ENCODE measurements around the gene KDM4C. TPM values are rescaled to one million over a fixed set of nuclear protein-coding genes. Genes with fewer than 3 reads are reported as not detected.

Gene KDM4C
- total RNA-seq, 1 donor from 2014 or later = 18.2 TPM

DNA sequence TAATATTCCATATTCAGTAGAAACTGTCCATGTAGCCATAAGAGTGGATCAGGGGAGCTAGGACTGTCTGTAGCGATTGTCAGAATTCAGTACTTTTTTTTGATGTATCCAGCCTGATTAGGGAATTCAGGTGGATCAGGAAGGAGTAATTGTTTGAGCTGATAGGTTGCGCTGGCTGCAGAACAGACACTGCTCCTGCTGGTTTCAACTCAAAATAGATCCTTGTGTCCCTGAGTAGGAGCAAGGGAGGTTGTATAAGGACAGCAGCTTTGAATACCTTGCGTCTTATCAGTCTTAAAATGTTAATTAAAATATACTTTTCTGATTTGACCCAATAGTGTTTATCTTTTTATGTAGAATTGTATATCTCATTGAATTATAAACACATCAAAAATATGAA, 229.6 kb downstream of the KDM4C start:
- no peak for FAIRE-seq
- TF ChIP-seq EZH2 (IDR thresholded peaks at IDR 0.05; ENCODE audit: insufficient read depth, low read length) = no peak
- TF ChIP-seq, protein P1, sequence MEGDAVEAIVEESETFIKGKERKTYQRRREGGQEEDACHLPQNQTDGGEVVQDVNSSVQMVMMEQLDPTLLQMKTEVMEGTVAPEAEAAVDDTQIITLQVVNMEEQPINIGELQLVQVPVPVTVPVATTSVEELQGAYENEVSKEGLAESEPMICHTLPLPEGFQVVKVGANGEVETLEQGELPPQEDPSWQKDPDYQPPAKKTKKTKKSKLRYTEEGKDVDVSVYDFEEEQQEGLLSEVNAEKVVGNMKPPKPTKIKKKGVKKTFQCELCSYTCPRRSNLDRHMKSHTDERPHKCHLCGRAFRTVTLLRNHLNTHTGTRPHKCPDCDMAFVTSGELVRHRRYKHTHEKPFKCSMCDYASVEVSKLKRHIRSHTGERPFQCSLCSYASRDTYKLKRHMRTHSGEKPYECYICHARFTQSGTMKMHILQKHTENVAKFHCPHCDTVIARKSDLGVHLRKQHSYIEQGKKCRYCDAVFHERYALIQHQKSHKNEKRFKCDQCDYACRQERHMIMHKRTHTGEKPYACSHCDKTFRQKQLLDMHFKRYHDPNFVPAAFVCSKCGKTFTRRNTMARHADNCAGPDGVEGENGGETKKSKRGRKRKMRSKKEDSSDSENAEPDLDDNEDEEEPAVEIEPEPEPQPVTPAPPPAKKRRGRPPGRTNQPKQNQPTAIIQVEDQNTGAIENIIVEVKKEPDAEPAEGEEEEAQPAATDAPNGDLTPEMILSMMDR (IDR thresholded peaks at IDR 0.05; ENCODE audit: insufficient read depth, low read depth, low read length) = no peak

DNA sequence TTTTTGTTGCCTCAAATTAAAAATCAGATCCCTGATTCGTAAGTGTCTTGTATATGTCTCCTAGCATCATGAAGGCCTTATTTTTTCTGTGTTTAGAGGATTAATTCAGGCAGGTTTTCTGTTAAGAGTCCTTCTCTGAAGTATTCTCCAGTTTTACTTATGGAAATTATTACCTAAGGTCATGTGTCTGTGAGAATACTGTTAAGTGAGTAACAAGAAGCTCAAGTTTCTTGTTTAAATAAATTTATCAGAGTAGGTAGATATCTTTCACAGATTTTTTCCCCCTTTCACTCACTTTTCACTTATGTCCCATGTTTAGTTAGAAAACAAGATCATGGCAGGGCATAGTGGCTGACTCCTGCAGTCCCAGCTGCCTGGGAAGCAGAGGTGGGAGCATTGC, 233.6 kb downstream of the KDM4C start:
- no peak overlapping the region for H3K4me2 ChIP-seq (ENCODE audit: low read length)
- no peak for TF ChIP-seq EZH2 (IDR thresholded peaks at IDR 0.05; ENCODE audit: insufficient read depth, low read length)
- TF ChIP-seq, protein P1 (IDR thresholded peaks at IDR 0.05; ENCODE audit: insufficient read depth, low read depth, low read length) = no peak
- no peak overlapping the region for H3K27ac ChIP-seq (ENCODE audit: low read depth, low read length)
- H3K9me3 ChIP-seq (ENCODE audit: insufficient read depth, low read depth, low read length) = no peaks in the 10 kb centered on the region
- H3K4me1 ChIP-seq (ENCODE audit: insufficient read depth, low read length) = no peaks in the 10 kb centered on the region
- no peak overlapping the region for H3K9ac ChIP-seq (ENCODE audit: low read length)
- H3K36me3 Mint-ChIP-seq (ENCODE audit: low read depth, unreplicated experiment) = peaks cover 9% of the 10 kb centered on the region
- no peaks in the 10 kb centered on the region for H3K27me3 ChIP-seq (ENCODE audit: insufficient read depth, low read length)
- no peaks in the 10 kb centered on the region for H3K4me1 Mint-ChIP-seq (ENCODE audit: low read depth, unreplicated experiment)
- H3K27ac Mint-ChIP-seq (ENCODE audit: unreplicated experiment) = no peak overlapping the region
- H3K79me2 ChIP-seq (ENCODE audit: insufficient read depth, low read length) = no peaks in the 10 kb centered on the region
- no peak for FAIRE-seq
- H3K36me3 ChIP-seq (ENCODE audit: insufficient read depth, low read length) = peaks cover 2% of the 10 kb centered on the region
- H3K27me3 Mint-ChIP-seq (ENCODE audit: low read depth, unreplicated experiment) = no peaks in the 10 kb centered on the region
- H3K9me3 Mint-ChIP-seq (ENCODE audit: unreplicated experiment) = no peaks in the 10 kb centered on the region
- no peak overlapping the region for H3K4me3 Mint-ChIP-seq (ENCODE audit: unreplicated experiment)
- H2AFZ ChIP-seq (ENCODE audit: low read depth, low read length) = no peak overlapping the region
- no peaks in the 10 kb centered on the region for H4K20me1 ChIP-seq (ENCODE audit: insufficient read depth, low read length)
- DNase-seq (ENCODE audit: low read depth) = no peak
- H3K4me3 ChIP-seq (ENCODE audit: insufficient read depth, low read depth, low read length) = no peak overlapping the region

More for the DNA sequence above, 229.6 kb downstream of the KDM4C start:
- Histone ChIP-seq H3K36me3 (ENCODE audit: insufficient read depth, low read length) (peaks cover 3% of the 10 kb centered on the region), H2AFZ (ENCODE audit: low read depth, low read length) (no peak overlapping the region), H3K4me1 (ENCODE audit: insufficient read depth, low read length) (no peaks in the 10 kb centered on the region), H3K9me3 (ENCODE audit: insufficient read depth, low read depth, low read length) (no peaks in the 10 kb centered on the region), H3K79me2 (ENCODE audit: insufficient read depth, low read length) (no peaks in the 10 kb centered on the region), H3K27me3 (ENCODE audit: insufficient read depth, low read length) (no peaks in the 10 kb centered on the region), H3K9ac (ENCODE audit: low read length) (no peak overlapping the region), H3K4me3 (ENCODE audit: insufficient read depth, low read depth, low read length) (no peak overlapping the region), H4K20me1 (ENCODE audit: insufficient read depth, low read length) (no peaks in the 10 kb centered on the region), H3K27ac (ENCODE audit: low read depth, low read length) (no peak overlapping the region), H3K4me2 (ENCODE audit: low read length) (no peak overlapping the region)
- Mint-ChIP-seq H3K4me1 (ENCODE audit: low read depth, unreplicated experiment) (peaks cover 7% of the 10 kb centered on the region), H3K9me3 (ENCODE audit: unreplicated experiment) (no peaks in the 10 kb centered on the region), H3K27me3 (ENCODE audit: low read depth, unreplicated experiment) (no peaks in the 10 kb centered on the region), H3K4me3 (ENCODE audit: unreplicated experiment) (no peak overlapping the region), H3K36me3 (ENCODE audit: low read depth, unreplicated experiment) (peaks cover 16% of the 10 kb centered on the region), H3K27ac (ENCODE audit: unreplicated experiment) (no peak overlapping the region)
- DNase-seq (ENCODE audit: low read depth) = no peak

DNA sequence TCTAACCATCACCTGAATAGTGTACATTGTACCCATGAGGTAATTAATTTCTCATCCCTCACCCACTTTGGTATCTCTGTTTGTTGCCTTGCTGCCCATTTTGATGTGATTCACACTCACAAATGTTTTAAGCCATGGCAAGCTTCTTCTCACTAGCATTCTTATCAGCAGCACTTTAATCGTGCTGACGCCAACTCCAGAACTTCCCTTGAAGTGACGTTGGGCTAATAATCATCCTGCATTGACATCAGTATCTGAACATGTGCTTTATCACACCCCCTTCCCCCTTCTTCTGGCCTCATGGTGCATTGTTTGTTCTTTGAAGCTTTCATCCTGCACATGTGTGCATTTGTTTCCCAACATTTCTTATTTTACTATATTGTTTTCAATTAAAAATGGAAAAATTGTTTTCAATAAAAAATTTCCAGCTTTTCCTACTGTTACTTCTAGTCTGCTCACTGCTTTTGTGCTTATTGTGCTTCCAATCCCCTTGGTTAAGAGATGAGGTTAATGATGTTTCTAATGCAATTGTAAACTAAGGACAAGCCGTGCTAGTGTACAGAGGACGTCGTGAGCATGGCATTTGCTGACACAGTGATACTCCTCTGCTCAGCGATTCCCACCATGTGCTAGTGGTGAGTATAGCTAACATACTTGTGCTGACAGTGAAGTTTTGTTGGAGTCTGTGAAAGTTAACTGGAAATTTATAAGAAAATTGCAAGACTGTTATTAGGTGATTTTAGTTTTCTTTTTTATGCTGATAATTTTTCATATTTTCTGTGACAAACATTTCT, 238.5 kb downstream of the KDM4C start:
- Histone ChIP-seq H3K9me3 (ENCODE audit: insufficient read depth, low read depth, low read length) (no peaks in the 10 kb centered on the region), H3K4me3 (ENCODE audit: insufficient read depth, low read depth, low read length) (no peak overlapping the region), H3K27ac (ENCODE audit: low read depth, low read length) (no peak overlapping the region), H3K4me1 (ENCODE audit: insufficient read depth, low read length) (no peaks in the 10 kb centered on the region), H3K27me3 (ENCODE audit: insufficient read depth, low read length) (no peaks in the 10 kb centered on the region), H3K36me3 (ENCODE audit: insufficient read depth, low read length) (peaks cover 2% of the 10 kb centered on the region), H4K20me1 (ENCODE audit: insufficient read depth, low read length) (no peaks in the 10 kb centered on the region), H3K9ac (ENCODE audit: low read length) (no peak overlapping the region), H3K4me2 (ENCODE audit: low read length) (no peak overlapping the region), H2AFZ (ENCODE audit: low read depth, low read length) (no peak overlapping the region), H3K79me2 (ENCODE audit: insufficient read depth, low read length) (no peaks in the 10 kb centered on the region)
- H3K4me1 Mint-ChIP-seq (ENCODE audit: low read depth, unreplicated experiment) = peaks cover 4% of the 10 kb centered on the region
- no peak overlapping the region for H3K4me3 Mint-ChIP-seq (ENCODE audit: unreplicated experiment)
- peaks cover 3% of the 10 kb centered on the region for H3K36me3 Mint-ChIP-seq (ENCODE audit: low read depth, unreplicated experiment)
- DNase-seq (ENCODE audit: low read depth) (no peak), FAIRE-seq (no peak)
- no peak overlapping the region for H3K27ac Mint-ChIP-seq (ENCODE audit: unreplicated experiment)
- H3K9me3 Mint-ChIP-seq (ENCODE audit: unreplicated experiment) = no peaks in the 10 kb centered on the region
- H3K27me3 Mint-ChIP-seq (ENCODE audit: low read depth, unreplicated experiment) = no peaks in the 10 kb centered on the region
- TF ChIP-seq, protein P1 (IDR thresholded peaks at IDR 0.05; ENCODE audit: insufficient read depth, low read depth, low read length) = no peak
- TF ChIP-seq EZH2 (IDR thresholded peaks at IDR 0.05; ENCODE audit: insufficient read depth, low read length) = no peak
